HG02885 (cell line): ENCODE measurements around the gene PTPN2.
"Not testable (repeated sequence)": the region's sequence is repeated elsewhere in the genome, so short reads cannot be mapped to it uniquely, and the experiment has no call there.

ENCODE experiments used
- ATAC-seq: cut with Tn5 transposase; IDR thresholded peaks from one replicate; pipeline ENCODE4 v1.9.1; 2021; ENCODE audit warnings: mild to moderate bottlenecking; ENCODE audit not compliant: unreplicated experiment, poor library complexity

PTPN2 gene

GRCh38 chr18:12895626-12896025, 11.6 kb upstream of the PTPN2 start:
- ATAC-seq = no peak

- ATAC-seq = no peak
These were observed 11.0 kb upstream of the PTPN2 start for GRCh38 chr18:12895014-12895413.

GRCh38 chr18:12891561-12891960, 7.5 kb upstream of the PTPN2 start:
- ATAC-seq = no peak

GRCh38 chr18:12890964-12891363, 6.9 kb upstream of the PTPN2 start:
- ATAC-seq = no peak

- ATAC-seq = no peak
These were observed 2.6 kb upstream of the PTPN2 start for GRCh38 chr18:12886498-12887126.

GRCh38 chr18:12885500-12885899, 1.5 kb upstream of the PTPN2 start:
- ATAC-seq = peak; percentile 23

GRCh38 chr18:12884406-12885323, 628 bp upstream of the PTPN2 start:
- no peak for ATAC-seq

GRCh38 chr18:12883372-12883683, 709 bp downstream of the PTPN2 start:
- ATAC-seq = peak; percentile 5

GRCh38 chr18:12882453-12883371, 1.3 kb downstream of the PTPN2 start:
- ATAC-seq = no peak

GRCh38 chr18:12880541-12880910, 3.5 kb downstream of the PTPN2 start:
- no peak for ATAC-seq

- ATAC-seq = no peak
These were observed 4.0 kb downstream of the PTPN2 start for GRCh38 chr18:12879840-12880540.

GRCh38 chr18:12874992-12875391, 9.0 kb downstream of the PTPN2 start:
- ATAC-seq = not testable (repeated sequence)

GRCh38 chr18:12873961-12874567, 10.0 kb downstream of the PTPN2 start:
- not testable (repeated sequence) for ATAC-seq

- ATAC-seq = no peak
These were observed 11.6 kb downstream of the PTPN2 start for GRCh38 chr18:12872408-12872807.

GRCh38 chr18:12868576-12868975, 15.5 kb downstream of the PTPN2 start:
- ATAC-seq = no peak

- ATAC-seq = no peak
These were observed 16.5 kb downstream of the PTPN2 start for GRCh38 chr18:12867441-12868123.

- no peak for ATAC-seq
These were observed 20.3 kb downstream of the PTPN2 start for GRCh38 chr18:12863687-12864216.

GRCh38 chr18:12862874-12863482, 21.1 kb downstream of the PTPN2 start:
- no peak for ATAC-seq

GRCh38 chr18:12862467-12862866, 21.6 kb downstream of the PTPN2 start:
- no peak for ATAC-seq
